Measurements from ENCODE around the gene PKP4.

Gene PKP4

GRCh38 chr2:158713523-158714138 is 256.9 kb downstream of the PKP4 start:
- no peak for DNase-seq (ENCODE audit: extremely low read depth in 1 of 2, low read depth in 1 of 2)

- no peak for DNase-seq (ENCODE audit: extremely low read depth in 1 of 2, low read depth in 1 of 2)
Measured at GRCh38 chr2:158714420-158714819, 257.7 kb downstream of the PKP4 start.

DNA sequence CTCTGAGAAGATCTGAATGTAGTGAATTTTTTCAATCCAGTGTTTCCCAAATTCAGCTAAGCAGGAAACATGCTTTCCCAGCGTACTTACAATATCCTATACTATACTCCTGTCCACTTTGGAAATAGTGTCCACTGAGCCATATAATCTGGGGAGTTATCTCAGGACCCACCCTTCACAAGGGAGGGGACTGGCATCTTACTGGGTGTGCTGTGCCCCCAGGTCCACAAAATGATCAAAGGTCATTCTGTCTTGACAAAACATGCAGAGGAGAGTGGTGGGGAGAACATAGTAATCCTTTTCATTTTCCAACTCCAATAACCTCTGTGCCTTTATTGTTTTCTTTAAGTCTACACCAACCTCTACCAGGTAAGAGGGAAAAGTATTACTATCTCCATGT is 258.6 kb downstream of the PKP4 start:
- DNase-seq (ENCODE audit: extremely low read depth in 1 of 2, low read depth in 1 of 2) = no peak

DNA sequence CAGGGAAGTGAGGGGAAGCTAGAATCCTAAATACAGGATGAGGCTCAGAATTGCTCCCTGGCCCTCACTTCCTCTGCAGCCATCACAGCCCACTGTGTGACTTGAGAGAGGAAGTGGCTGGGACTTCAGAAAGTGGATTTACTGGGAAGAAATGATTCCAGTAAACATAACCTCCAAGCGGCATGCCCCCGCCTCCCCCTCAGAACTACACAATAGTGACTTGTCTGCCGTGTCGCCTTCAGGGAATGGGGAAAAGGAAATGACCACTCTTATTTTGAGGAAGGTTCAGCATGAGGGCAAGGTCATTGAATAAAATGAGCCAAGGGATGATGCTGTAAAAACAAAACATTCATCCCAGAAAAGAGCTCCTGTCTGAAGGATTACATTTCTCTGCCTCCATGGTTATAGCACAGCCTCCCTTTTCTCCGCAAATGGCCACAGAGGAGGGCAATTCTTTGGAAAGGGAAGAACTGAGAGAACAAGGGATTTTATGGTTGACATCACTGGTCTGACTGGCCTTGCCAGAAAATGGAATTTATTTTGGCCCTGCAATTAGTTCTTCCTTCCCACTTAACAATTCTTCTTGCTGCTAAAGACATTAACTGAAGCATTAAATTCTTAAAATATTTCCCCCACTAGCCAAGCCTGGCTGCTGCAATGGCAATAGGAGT is 259.5 kb downstream of the PKP4 start:
- no peak for DNase-seq (ENCODE audit: extremely low read depth in 1 of 2, low read depth in 1 of 2)

DNA sequence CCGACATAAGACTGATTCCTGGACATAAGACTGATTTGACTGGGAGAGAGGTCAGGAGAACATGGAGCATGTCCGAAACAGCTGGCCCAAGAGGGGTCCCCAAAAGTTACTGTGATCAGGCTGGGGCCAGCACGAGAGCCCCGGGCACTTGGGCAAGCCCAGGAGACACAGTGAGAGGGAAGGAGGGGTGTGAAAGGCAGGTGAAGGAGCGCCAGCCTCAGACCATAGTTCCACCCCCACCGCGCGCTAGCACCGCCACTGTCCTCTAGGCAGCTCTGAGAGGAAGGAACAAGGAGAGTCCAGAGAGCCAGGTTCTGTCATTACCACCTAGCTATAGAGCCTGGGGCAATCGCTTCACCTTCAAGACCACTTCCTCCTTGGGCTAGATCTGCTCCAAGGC is 260.2 kb downstream of the PKP4 start:
- DNase-seq (ENCODE audit: extremely low read depth in 1 of 2, low read depth in 1 of 2) = no peak

DNA sequence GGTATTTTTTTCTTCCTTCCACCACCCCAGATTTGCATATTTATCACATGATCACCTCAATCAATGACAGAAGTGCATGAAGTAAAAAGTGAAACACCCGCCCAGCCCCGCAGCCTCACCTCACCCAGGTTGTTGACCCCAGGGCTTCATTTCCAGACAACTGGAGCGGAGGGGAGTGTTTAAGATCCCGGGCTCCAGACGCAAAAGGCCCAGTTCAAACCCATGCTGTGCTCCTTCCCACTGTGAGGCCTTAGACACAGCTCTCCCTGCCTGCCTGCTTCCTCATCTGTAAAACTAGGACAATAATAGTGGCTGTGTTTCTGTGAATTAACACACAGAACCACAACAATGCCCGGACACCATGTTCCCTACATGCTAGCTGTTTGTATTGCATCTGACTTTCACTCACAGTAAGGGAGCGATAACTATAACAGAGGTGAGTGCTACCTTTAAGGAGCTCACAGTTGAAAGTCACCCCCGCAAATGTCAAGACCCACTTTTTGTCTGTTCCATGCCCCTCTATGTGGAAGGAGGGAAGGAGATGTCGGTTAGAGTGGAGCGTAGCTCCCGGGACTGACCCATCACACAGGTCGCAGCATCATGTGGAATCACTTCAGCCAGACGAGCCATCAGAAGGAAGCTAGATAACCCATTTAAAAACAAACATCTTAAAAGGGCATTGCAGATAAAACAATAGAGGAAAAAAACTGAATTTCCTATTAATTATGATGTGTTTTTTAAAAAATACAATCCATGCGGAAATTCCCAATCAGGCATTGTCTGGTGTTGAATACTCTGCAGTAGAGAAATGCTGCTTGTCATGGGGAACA is 260.8 kb downstream of the PKP4 start:
- no peak for DNase-seq (ENCODE audit: extremely low read depth in 1 of 2, low read depth in 1 of 2)

- DNase-seq (ENCODE audit: extremely low read depth in 1 of 2, low read depth in 1 of 2) = no peak
Measured at GRCh38 chr2:158718196-158718585, 261.4 kb downstream of the PKP4 start.

- no peak for DNase-seq (ENCODE audit: extremely low read depth in 1 of 2, low read depth in 1 of 2)
Measured at GRCh38 chr2:158718851-158719250, 262.1 kb downstream of the PKP4 start.

DNA sequence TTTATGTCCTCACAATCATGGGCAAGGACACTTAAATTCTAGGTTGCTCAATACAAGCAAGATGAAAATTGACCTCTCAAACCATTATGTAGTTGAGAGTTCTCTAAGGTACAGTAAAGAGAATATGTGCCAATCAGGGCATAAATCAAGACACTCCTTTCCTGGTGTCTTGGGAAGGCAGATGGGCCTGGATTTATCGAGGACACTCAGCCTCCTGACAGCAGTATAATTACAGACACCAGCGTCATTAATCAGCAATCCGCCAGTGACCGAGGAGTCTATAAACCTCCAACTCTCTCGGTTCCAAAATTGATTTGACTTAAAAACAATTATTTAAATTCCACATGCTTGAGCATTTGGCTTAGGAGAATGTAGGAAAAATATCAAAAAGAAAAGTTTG is 262.7 kb downstream of the PKP4 start:
- DNase-seq (ENCODE audit: extremely low read depth in 1 of 2, low read depth in 1 of 2) = no peak

- no peak for DNase-seq (ENCODE audit: extremely low read depth in 1 of 2, low read depth in 1 of 2)
Measured at GRCh38 chr2:158722266-158723105, 265.7 kb downstream of the PKP4 start.

DNA sequence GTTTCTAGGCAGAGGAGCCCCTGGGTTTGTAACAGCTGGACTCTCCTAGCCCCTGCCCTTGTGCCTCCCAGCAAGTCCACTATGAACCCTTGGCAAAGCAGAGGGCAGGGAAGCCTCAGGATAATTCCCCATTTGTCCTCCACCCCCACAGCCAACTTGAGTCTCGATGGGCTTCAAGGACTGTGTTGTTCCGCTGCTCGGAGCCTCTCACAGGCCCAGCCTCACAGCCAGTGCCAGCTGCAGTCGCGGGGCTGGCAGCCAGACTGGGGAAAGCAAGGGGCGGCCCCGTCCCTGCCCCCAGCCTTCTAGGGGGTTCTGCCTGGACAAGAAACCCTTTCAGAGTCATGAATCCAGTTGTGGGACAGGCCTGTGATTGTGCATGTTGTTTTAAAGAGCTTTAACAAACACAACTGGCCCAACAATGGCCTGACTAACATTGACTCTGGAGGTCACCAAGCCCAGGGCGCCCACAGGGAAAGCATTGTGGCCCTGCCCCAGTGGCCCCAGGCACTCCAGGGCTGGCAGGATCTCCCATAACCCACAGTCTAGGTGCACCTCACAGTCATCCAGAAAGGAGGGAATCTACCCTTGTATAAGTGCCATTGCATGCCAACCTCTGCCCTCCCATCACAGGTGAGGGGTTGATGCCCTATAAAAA is 266.6 kb downstream of the PKP4 start:
- no peak for DNase-seq (ENCODE audit: extremely low read depth in 1 of 2, low read depth in 1 of 2)

DNA sequence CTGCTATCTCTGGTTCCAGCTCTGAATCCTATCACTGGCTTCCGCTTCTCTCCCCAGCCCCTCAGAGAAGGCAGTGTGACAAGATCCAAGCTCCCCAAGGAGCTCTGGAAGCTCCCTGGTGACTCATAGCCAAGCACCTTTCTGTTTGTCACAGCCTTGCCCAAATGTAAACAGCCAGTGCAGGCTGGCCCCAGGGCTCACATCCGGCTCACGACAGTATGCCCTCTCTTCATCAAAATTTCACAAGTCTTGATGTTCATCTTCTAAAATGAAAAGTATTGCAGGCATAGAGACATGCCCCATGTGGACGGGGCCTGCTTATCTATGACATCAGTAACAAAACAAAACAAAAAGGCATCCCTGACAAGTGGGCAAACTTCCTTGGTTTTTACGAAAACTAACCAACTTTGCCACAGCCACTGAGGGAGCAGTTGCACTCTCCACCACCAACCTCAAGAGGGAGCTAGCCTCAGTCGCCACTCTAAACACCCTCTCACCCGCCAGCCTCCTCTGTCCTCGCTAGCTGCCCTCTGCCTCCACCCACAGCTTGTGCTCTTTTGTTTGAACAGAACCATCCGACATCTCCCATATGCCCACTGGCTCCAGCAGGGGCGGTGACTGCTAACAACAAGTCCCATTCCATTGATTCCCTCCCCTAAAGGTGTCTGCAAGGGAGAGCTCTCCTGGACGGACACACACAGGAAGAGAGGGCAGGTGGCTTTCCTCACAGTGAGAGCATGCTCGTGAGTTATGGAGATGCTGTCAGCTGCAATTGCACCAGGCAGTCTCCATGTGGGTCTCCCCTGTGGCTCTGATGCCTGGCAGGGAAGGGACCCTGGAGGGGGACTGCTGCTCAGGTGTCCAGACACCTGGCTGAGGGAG is 267.4 kb downstream of the PKP4 start:
- no peak for DNase-seq (ENCODE audit: extremely low read depth in 1 of 2, low read depth in 1 of 2)

- no peak for DNase-seq (ENCODE audit: extremely low read depth in 1 of 2, low read depth in 1 of 2)
Measured at GRCh38 chr2:158724803-158725381, 268.1 kb downstream of the PKP4 start.

- no peak for DNase-seq (ENCODE audit: extremely low read depth in 1 of 2, low read depth in 1 of 2)
Measured at GRCh38 chr2:158725441-158725891, 268.7 kb downstream of the PKP4 start.

DNA sequence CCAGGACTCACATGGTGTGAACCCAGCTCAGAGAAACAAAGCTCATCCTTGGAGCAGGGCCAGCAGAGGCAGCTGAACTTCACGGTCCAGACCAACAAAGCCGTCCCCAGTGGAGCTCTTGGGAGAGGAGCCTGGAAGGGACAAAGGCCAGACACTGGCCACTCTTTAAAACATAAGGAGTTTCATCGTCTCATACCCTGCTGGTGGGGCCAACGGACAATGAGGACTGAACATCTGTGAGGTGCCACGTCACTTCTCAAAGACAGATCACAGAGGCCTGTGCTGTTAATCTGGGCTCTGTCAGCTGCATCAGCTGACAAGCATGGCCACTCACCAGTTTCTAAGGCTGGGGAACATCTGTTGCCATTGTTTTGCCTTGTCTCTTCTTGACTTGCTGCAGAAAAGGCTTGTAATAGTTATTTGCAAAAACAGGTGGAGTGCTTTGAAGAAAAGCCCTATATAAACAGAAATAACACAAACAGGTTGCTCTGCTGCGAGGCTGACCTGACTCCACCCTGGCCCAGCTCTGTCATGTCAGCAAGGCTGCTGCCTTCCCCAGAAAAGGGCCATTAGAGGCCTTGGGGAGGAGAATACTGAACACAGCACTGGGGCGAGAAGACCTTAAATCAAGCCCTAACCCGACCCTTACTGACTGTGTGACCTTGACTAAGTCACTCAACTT is 270.3 kb downstream of the PKP4 start:
- no peak for DNase-seq (ENCODE audit: extremely low read depth in 1 of 2, low read depth in 1 of 2)

GRCh38 chr2:158728422-158728821 is 271.7 kb downstream of the PKP4 start:
- no peak for DNase-seq (ENCODE audit: extremely low read depth in 1 of 2, low read depth in 1 of 2)

GRCh38 chr2:158729451-158729850 is 272.7 kb downstream of the PKP4 start:
- DNase-seq (ENCODE audit: extremely low read depth in 1 of 2, low read depth in 1 of 2) = no peak

DNA sequence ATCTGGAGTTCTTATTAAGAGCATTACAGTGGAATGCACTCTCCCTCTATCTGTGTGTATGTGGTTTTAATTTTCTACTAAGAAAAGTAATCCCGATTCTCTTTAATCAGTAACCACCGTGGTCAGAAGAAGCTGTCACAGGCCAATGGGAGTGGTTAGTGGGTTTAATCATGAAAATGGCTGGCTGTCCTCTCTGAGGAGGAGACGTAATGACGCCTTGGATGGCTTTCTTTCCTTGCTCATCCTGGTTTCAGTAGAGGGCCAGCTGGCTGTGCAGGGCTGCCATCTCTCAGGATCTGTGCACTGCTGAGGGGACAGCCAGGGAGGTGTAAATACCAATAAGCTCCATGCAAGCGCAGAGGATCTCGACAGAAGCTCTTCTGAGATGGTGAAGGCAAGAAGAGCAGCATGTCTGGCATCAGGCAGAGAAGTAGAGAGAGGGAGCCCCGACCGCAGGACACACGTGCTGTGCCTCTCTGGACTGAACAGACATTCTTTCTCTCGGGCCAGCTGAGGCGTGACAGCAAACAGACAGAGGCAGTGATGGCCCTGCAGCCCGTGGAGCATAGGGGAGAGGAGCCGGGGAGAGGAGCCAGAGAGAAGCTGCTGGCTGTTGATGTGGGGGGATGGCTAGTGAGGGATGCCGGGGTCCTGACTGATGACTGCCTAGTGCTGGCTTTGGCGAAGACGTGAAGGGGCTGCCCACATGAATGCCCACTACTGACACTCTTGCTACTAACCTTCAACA is 273.3 kb downstream of the PKP4 start:
- DNase-seq (ENCODE audit: extremely low read depth in 1 of 2, low read depth in 1 of 2) = no peak
